Measurements from ENCODE around the gene LYZ.

The LYZ gene

DNA sequence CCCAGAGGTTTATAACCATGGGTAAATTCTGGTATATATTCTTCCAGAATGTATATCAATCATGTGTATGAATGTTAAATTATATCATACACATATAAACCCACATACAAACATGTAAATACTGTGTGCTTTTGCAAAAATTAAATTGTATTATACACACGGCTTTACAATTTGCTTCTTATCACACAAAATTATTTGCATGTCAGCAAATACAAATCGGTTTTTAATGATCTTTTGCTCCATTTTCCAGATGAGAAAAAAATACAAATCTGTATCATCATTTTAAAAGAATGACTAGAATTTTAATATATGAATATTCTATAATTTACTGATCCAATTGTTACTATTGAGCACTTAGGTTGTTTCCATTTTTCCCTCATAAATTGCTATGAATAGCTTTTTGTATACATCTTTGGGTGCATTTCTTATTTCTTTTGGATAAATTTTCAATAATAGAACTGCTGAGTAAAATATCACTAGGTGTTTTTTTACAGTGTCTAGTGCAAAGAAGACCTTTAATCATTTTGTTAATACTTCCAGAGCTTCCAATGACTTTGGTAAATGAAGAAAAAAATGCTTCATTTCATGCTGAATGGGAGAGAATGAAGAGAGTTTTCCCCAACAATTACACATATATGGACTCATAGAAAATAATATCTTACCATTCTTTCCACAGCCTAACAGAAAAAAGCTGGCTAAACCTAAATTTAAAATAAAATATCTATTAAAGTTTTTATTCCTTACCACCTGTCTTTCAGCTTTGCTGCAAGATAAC, 3.5 kb downstream of the LYZ start:
- Histone ChIP-seq H4K20me1 (peaks cover 0 to 43% (median 0%) of the 10 kb centered on the region in 11 experiments; a peak in 5 of 22 replicates), H3K36me3 (peaks cover 0 to 47% (median 13%) of the 10 kb centered on the region in 11 experiments; a peak in 12 of 22 replicates), H3K4me2 (peak overlapping the region in 4 of 11 experiments; percentile 52 to 68 (median 61); a peak in 8 of 22 replicates), H3K9me3 (replicated peaks in 1 of 11) (no peaks in the 10 kb centered on the region), H3K4me1 (peaks cover 7 to 46% (median 20%) of the 10 kb centered on the region in 10 experiments; a peak in 19 of 20 replicates), H3K27ac (no peak overlapping the region), H3K4me3 (peak overlapping the region in 5 of 10 experiments; percentile 26 to 46 (median 37); a peak in 8 of 20 replicates), H3K9ac (peak overlapping the region in 5 of 11 experiments; percentile 17 to 49 (median 26); a peak in 4 of 22 replicates), H3K27me3 (no peaks in the 10 kb centered on the region)
- TF ChIP-seq Cebpa-rat (IDR thresholded peaks at IDR 0.05), result no peak

DNA sequence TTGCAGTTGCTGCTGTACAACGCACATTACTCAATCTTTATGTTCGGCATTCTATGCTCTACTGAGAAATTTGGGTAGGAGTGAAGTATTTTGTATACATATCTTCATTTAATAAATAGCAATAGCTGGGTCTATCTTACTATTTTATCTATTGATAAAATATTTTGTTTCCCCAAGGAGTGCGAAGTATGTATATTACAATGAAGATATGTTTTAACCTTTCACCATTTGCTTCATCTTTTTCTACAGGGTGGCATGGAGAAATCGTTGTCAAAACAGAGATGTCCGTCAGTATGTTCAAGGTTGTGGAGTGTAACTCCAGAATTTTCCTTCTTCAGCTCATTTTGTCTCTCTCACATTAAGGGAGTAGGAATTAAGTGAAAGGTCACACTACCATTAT, 4.7 kb downstream of the LYZ start:
- no peak for TF ChIP-seq Cebpa-rat (IDR thresholded peaks at IDR 0.05)
- no peak overlapping the region for H3K9ac ChIP-seq
- peak overlapping the region in 2 of 10 experiments; percentile 43 to 46; a peak in 1 of 20 replicates for H3K4me3 ChIP-seq
- no peaks in the 10 kb centered on the region for H3K27me3 ChIP-seq
- H3K4me1 ChIP-seq, result peaks cover 5 to 35% (median 11%) of the 10 kb centered on the region in 10 experiments; a peak in 19 of 20 replicates
- H3K36me3 ChIP-seq, result peaks cover 0 to 47% (median 13%) of the 10 kb centered on the region in 11 experiments; a peak in 12 of 22 replicates
- peak overlapping the region in 3 of 11 experiments; percentile 52 to 68 (median 57); a peak in 4 of 22 replicates for H3K4me2 ChIP-seq
- peaks cover 0 to 43% (median 0%) of the 10 kb centered on the region in 11 experiments; a peak in 5 of 22 replicates for H4K20me1 ChIP-seq
- no peaks in the 10 kb centered on the region for H3K9me3 ChIP-seq (replicated peaks in 1 of 11)
- H3K27ac ChIP-seq, result no peak overlapping the region

- Histone ChIP-seq H3K27me3 (no peaks in the 10 kb centered on the region), H3K9me3 (replicated peaks in 1 of 11) (no peaks in the 10 kb centered on the region), H3K4me3 (no peak overlapping the region), H3K27ac (peak overlapping the region in 2 of 11 experiments; percentile 33 to 34; a peak in 2 of 22 replicates), H4K20me1 (peaks cover 0 to 43% (median 0%) of the 10 kb centered on the region in 11 experiments; a peak in 5 of 22 replicates), H3K36me3 (peaks cover 0 to 47% (median 13%) of the 10 kb centered on the region in 11 experiments; a peak in 12 of 22 replicates), H3K9ac (no peak overlapping the region; a peak in 1 of 22 replicates), H3K4me2 (no peak overlapping the region), H3K4me1 (peaks cover 4 to 37% (median 7%) of the 10 kb centered on the region in 10 experiments)
- TF ChIP-seq Cebpa-rat (IDR thresholded peaks at IDR 0.05), result no peak
These were observed 6.0 kb downstream of the LYZ start for GRCh38 chr12:69354172-69354555.

DNA sequence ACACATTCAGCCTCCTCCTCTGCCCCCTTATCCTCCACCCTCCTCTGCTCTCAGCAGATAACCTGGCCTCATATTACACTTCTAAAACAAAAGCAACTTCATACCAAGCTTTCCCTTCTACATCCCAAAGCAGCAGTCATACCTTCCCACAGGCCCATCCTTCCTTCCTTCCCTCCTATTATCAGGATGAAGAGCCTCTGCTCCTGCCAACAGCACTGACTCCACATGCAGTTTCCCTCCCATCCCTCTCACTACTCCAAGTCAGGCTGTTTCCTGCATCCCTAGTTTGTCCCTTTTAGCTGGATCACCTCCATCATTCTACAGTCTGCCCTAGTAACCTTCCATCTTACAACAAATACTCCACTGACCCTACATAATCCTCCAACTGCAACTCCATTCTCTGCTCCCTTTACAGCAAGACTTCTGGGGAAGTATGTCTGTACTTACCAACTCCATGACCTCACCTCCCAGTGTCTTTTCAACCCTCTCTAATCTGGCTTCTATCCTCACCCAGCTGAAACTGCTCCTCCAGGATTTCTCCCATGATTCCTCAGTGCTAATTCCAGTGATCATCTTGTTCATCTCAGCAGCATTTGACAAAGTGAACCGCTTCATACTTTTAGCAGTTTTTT, 6.5 kb downstream of the LYZ start:
- Histone ChIP-seq H3K4me3 (no peak overlapping the region), H4K20me1 (peaks cover 0 to 43% (median 0%) of the 10 kb centered on the region in 11 experiments; a peak in 5 of 22 replicates), H3K9ac (no peak overlapping the region; a peak in 2 of 22 replicates), H3K27ac (peak overlapping the region in 2 of 11 experiments; percentile 33 to 34; a peak in 4 of 22 replicates), H3K27me3 (no peaks in the 10 kb centered on the region), H3K9me3 (replicated peaks in 1 of 11) (no peaks in the 10 kb centered on the region), H3K4me1 (peaks cover 6 to 38% (median 10%) of the 10 kb centered on the region in 10 experiments), H3K36me3 (peaks cover 0 to 46% (median 13%) of the 10 kb centered on the region in 11 experiments; a peak in 12 of 22 replicates), H3K4me2 (no peak overlapping the region)
- TF ChIP-seq Cebpa-rat (IDR thresholded peaks at IDR 0.05), result no peak

DNA sequence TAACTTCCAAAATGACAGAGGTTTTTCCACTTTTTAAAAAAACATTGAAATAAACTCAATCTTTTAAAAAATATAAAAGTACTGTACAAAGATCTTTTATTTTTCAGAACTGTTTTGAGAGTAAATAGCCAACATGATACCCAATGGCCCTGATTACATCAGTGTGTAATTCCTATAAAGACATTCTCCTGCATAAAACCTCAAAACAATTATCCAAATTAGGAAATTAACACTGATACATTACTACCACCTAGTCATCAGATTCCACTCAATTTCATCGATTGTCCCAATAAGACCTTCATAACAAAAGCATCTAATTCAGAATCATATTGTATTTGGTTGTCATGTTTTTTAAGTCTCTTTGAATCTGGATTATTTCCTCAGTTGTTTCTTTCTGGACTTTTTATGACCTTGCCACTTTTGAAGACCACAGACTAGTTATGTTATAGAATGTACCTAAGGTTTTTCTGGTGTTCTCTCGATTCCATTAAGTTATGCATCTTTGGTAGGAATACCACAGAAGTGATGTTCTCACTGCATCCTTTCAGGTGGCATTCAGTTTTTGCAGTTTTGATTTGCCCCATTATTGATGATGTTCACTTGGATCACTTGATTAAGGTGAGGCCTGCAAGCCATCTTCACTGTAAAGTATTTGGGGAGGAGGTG, 7.3 kb downstream of the LYZ start:
- Histone ChIP-seq H3K9ac (no peak overlapping the region), H3K9me3 (replicated peaks in 1 of 11) (no peaks in the 10 kb centered on the region), H3K27ac (no peak overlapping the region), H3K27me3 (no peaks in the 10 kb centered on the region), H3K4me2 (no peak overlapping the region), H3K36me3 (peaks cover 0 to 39% (median 13%) of the 10 kb centered on the region in 11 experiments; a peak in 12 of 22 replicates), H3K4me1 (peaks cover 7 to 35% (median 12%) of the 10 kb centered on the region in 10 experiments), H4K20me1 (peaks cover 0 to 35% (median 0%) of the 10 kb centered on the region in 11 experiments; a peak in 6 of 22 replicates), H3K4me3 (no peak overlapping the region)
- TF ChIP-seq Cebpa-rat (IDR thresholded peaks at IDR 0.05), result no peak

DNA sequence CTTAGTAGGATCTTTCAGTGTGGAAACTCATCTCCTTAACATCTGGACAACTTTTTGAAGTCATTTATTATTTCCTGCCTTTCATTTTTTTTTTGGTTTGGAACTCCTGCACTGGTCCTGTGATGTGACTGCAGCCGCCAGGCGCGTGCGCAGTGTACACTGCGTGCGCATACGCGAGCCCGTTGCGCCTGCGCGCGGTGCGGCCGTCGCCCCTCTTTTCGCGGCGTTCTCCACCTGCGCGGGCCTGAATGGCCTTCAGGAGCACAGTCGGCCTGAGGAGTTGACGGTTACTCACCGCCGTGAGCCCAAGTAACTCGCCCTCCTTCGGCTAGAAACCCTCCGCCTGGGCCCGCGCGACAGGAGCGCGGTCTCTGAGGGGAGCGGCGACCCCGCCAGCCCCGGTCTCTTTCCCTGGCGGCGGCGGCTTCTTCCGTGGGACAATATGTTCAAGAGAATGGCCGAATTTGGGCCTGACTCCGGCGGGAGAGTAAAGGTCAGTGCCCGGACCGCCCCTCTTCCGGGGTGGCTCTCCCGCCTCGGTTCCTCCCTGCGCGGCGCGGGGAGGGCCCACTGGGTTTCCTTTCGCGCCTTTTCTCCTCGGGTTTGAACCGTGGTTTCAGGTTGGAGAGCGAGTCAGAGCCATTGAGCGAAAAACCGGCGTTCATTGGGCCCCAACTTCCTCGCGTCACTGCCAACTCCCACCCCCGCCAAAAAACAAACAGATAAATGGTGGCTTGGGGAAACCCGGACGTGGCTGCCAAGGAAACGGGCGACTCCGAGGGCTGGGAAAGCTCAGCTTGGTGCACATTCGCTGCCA, 11.6 kb downstream of the LYZ start, which contains the start of gene YEATS4:
TSS of gene YEATS4 (plus strand) at position 213 of the 817 bp plus-strand sequence. CDS start at position 443, 230 bp downstream.
- peak within 1 kb of the TSS; percentile 77 to 95 (median 86) for H3K4me3 ChIP-seq
- peaks cover 0 to 8% (median 0%) of the 10 kb centered on the region in 11 experiments; a peak in 3 of 22 replicates for H4K20me1 ChIP-seq
- peak within 1 kb of the TSS; percentile 86 to 99 (median 96) for H3K27ac ChIP-seq
- peaks cover 12 to 39% (median 33%) of the 10 kb centered on the region in 11 experiments; a peak in 20 of 22 replicates for H3K36me3 ChIP-seq
- peaks cover 15 to 27% (median 21%) of the 10 kb centered on the region in 10 experiments for H3K4me1 ChIP-seq
- no peaks in the 10 kb centered on the region for H3K27me3 ChIP-seq
- H3K4me2 ChIP-seq, result peak within 1 kb of the TSS; percentile 74 to 92 (median 80)
- H3K9me3 ChIP-seq (replicated peaks in 1 of 11), result no peaks in the 10 kb centered on the region
- no peak for TF ChIP-seq Cebpa-rat (IDR thresholded peaks at IDR 0.05)
- H3K9ac ChIP-seq, result peak within 1 kb of the TSS; percentile 90 to 99 (median 95)

DNA sequence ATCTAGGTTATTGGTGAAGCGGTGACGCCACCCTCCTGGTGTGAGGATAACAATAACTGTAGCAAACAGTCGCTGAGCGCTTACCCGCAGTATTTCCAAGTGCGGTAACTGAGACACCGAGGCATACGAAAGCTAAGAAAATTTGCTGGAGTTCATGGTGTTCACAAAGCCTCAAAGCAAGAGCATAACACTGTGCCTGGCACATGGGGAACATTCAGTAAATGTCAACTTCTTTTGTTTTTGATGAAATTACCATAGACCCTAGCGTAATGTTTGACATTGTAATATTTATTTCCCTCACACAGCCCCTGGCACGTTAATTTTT, 12.1 kb downstream of the LYZ start:
- H3K27me3 ChIP-seq, result no peaks in the 10 kb centered on the region
- H3K4me2 ChIP-seq, result peak overlapping the region; percentile 74 to 92 (median 80)
- peaks cover 12 to 45% (median 39%) of the 10 kb centered on the region in 11 experiments; a peak in 20 of 22 replicates for H3K36me3 ChIP-seq
- H4K20me1 ChIP-seq, result peaks cover 0 to 8% (median 0%) of the 10 kb centered on the region in 11 experiments; a peak in 2 of 22 replicates
- H3K4me1 ChIP-seq, result peaks cover 15 to 27% (median 21%) of the 10 kb centered on the region in 10 experiments
- no peak for TF ChIP-seq Cebpa-rat (IDR thresholded peaks at IDR 0.05)
- H3K4me3 ChIP-seq, result peak overlapping the region; percentile 77 to 95 (median 86)
- peak overlapping the region; percentile 90 to 99 (median 95) for H3K9ac ChIP-seq
- H3K27ac ChIP-seq, result peak overlapping the region; percentile 86 to 99 (median 96); a peak in 21 of 22 replicates
- H3K9me3 ChIP-seq (replicated peaks in 1 of 11), result no peaks in the 10 kb centered on the region

All from BLaER1 treated with 17β-estradiol and CSF1 and Interleukin-3, amounts not matched to agents 10 nM and 100 nM (cell line).